ENCODE measurements around the gene HSD11B2.

HSD11B2 gene

DNA sequence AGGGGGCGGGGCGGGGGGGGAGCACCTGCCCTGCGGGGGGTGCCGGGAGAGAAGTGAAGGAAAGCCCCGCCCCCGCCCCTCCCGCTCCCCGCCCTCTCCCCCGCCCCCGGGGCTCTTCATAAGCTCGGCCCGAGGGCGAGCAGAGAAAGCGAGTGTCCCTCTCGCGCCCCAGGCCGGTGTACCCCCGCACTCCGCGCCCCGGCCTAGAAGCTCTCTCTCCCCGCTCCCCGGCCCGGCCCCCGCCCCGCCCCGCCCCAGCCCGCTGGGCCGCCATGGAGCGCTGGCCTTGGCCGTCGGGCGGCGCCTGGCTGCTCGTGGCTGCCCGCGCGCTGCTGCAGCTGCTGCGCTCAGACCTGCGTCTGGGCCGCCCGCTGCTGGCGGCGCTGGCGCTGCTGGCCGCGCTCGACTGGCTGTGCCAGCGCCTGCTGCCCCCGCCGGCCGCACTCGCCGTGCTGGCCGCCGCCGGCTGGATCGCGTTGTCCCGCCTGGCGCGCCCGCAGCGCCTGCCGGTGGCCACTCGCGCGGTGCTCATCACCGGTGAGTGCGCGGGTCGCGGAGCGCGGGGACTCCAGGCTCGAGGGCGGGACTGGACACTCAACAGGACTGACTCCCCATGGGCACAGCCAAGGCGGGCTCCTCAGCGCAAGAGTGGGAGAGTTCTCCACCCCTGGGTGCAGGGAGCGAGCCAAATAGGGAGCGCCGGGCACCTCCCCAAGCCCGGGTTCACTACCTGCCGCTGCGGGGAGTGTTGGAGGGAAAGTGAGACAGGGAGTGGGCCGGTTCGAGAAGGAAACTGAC is at the start of gene HSD11B2:
Gene HSD11B2 (plus strand): TSS at position 145 of the 798 bp plus-strand sequence. CDS start 128 bp downstream, at position 273.
- DNase-seq (ENCODE audit: low read depth): peak; percentile 35

DNA sequence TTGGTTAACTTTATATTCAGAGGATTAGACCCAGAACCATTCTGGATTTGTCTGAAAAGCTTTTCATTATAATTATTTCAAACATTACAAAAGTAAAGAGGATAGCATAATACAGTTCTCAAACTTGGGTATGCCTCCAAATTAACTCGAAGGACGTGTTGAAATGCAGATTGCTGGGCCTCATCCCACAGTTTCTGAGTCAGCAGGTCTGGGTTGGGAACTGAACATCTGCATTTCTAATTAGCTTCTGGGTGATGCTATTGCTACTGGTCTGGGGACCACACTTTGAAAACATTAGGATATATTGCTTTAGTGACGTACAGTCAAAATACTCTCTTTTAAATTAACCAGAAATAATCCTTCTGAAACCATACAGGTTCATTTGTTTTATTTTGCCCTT is 47.6 kb upstream of the HSD11B2 start:
- no peak for DNase-seq (ENCODE audit: low read depth)

DNA sequence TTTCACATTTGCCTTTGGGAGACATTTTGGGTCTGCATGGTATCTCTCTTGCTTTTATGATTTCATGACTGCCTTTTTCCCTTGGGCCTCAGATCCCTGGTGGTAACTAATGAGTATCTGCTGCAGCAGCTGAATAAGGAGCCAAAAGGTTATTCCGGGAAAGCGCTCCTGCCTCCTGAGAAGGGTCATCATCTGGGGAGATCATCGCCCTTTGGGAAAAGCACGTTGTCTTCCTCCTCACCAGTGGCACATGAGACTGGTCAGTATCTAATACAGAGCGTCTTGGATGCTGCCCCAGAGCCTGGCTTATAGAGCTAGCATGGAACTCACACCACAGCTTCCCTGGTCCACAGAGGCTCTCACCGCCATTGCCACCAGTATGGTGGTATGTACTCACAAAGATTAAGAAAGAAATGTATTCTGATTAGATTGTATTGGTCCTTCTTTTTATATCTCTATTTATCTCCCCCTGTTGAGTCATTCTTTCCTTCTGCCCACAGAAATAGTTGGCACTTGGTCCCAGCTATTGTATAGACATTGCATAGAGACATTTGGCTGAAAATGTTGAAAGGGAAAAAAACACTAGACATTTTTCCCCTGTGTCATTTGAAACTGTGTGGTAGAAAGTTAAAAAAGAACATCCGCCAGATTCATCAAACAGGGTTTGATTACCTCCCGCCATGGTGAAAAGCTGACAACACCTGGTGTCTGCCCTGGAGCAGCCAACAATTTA is 46.0 kb upstream of the HSD11B2 start:
- DNase-seq (ENCODE audit: low read depth): no peak

DNA sequence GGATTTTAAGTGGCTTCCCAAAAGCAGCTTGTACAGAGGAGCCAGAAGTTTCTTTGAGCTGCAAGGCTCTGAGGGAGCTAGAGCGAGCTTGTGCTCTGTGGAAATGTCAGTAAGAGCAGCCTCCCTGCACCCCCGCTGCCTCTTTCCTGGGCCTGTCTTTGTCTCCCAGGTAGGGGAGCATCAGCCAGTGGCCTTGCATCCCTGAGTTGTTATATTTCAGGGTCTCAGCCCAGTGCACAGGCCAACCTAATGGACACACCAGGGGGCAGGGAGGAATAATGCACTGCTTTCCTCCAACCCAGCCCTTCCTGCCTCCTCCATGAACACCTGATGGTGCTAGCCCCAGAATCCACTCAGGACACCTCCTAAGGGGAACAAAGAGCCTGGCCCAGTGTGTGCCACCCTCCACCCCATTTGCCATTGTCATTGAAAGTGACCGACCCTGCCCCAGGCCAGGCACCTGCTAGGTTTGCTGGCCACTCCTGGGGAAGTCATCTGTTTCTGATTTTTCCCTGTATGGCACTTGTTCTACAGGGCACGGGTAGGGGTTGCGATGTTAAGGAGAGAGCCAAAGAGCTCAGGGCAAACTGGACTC is 44.0 kb upstream of the HSD11B2 start:
- DNase-seq (ENCODE audit: low read depth): no peak

DNA sequence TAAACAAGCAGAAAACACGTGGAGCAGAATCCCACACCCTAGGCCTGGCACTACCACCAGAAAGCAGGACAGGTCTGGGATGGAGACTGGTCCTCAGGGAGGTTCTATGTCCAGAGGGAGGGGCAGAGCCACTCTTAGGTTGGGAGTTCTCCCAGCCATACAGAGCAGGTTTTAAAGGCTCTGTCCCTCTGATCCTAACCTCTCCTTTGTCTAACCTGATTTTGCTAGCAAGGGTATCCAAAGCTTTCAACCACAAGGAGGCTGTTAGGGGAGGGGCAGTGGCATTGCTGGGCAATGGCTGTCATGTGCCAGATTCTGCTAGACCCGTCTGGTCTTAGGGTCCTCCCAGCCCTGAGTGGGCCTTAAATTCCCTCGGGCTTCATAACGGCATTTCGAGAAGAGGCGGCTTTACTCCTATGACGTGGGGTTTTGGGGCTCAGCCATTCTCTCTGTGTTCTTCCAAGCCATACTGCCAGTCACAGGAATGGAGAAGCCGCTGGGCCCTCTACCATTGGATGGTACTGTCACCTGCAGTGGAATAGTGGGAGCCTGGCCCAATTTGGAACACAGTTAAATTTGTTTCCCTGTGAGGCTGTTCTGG is 43.3 kb upstream of the HSD11B2 start:
- DNase-seq (ENCODE audit: low read depth): no peak

DNA sequence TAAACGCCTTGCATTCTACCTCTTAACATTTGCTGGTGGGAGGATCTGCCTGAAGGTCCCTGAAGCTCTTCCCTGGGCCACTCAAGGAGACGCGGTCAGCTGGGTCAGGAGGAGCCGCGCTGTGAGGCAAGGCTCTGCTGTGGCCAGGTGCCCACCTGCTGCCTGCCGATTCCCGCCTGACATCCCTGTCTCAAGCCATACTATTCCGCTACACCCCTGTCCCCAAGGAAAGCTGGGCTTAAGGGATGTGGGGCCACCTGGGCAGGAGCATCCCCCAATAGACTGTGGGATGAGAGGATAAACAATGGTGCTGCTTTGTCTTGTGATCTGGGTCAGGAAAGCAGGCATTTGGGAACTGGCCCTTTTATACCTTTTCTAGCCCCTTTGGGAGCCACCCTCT is 42.7 kb upstream of the HSD11B2 start:
- no peak for DNase-seq (ENCODE audit: low read depth)

DNA sequence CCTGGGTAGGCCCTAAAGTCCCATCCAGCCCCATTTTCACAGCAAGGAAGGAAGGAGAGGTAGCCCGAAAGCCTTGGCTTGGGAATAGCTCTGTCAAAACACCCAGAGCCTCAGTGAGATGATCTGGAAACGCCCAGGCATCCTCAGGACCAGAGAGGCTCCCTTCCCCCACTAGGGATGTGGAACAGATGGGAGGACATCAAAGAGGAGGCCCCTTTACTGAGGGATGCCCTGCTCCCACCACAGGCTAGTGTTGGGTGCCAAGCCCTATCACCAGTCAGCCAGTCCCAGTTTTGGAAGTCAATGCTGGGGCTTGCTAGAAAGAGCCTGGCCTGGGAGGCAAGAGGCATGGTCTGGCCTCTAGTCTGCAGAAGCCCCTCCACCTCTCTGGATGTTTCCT is 42.3 kb upstream of the HSD11B2 start:
- no peak for DNase-seq (ENCODE audit: low read depth)

DNA sequence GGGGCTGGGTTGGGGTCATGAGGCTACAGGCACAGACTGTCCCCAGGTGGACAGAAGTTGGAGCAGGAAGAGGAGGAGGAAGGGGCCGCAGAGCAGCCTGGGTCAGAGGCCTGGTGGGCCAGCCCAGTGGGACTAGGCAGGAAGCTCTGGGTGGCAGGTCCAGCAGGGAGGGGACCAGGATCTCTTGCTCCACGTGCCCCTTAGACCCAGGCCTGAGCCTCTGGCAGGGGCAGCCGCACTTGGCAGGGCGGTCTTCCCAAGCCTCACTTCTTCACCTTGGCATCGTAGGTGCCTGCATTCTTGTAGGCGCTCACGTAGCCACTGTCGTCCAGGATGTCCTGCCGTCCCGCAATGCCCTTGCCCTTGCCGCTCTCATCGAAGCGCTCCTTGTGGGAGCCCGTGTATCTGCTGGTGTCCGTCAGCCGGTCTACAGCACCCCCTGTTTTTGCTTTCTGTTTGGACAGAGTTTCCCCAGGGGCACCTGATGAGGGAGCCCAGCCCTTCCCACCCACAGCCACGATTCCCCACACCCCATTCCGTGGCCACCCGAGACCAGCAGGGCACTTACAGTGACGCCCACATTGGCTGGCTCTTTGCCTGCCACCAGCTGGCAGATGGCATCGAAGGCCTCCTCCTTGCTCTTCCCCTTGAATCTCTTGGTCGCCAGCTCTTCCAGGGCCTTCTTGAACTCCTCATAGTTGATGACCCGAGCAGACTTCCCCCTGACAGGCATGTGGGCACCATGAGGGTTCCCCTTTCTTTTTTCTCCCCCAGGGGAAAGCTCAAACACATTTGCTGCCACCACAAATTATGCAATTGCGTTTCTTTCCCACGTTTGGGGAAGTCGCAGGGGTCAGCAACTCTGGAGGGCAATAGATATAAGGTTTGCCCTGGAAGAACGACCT is 40.8 kb upstream of the HSD11B2 start:
- DNase-seq (ENCODE audit: low read depth): no peak

DNA sequence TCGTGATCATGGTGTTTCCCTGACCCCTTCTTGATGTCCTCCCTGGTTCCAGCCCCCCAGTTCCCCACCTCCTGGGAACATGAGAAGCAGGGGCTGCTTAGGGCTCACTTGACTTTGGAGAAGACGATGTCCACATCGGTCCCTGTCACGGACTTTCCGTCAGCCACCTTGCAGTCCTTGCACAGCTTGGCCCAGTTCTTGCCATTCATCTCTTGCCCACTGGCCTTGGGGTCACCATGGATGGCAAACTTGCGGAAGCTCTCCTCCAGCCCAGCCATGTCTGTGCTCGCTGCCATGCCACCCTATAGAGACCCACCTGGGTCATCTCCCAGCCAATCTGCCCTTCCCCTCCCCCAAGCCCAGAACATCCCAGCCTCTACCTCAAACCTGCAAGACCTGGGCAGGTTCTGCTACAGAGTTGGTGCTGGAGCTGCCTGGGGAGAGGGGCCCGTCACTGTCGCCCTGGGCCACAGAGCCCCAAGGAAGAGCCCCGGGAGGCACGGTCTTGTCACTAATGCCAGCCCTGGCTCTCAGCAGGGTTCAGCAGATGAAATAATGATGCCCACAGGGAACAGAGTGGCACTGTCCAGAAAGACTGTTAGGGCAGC is 40.0 kb upstream of the HSD11B2 start:
- no peak for DNase-seq (ENCODE audit: low read depth)

DNA sequence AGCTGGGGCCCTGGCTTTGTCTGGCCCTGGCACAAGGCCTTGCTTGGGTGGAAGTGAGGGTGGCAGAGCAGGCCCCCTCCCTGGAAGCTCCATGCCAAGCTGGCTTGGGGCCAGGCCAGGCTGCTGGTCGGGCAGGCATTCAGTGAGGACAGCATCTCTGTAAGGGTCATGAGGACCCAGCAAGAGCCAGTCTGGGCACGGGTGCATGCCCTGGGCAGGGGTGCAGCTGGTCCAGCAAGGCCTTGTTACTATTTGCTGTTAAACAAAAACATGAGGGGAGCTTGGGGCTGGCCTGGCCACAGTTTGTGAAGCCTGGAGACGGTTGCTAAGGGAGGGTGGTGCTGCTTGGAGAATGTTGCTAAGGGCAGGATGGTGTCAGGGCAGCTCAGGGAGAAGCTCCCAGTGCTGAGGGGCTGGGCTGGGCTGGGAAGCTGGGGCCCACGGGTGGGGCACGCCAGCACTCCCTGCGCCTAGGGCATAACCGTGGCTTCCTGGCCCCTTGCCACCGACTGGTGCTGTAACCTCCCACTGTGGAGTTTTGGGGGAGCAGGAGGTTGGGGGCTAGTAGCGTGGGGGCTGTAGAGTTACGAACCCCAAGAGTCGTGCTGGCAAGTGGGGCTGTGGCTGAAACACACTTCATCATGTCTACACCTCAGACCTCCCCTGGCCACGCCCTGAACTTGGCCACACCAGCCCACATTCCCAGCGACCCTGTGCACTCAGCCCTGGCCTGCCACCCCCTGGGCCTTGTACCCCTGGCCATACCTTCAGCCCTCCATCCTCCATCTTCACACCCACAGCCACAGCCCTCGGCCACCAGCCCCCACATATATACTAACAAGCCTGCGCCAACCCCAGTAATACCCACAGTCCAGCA is 39.3 kb upstream of the HSD11B2 start:
- DNase-seq (ENCODE audit: low read depth): no peak

DNA sequence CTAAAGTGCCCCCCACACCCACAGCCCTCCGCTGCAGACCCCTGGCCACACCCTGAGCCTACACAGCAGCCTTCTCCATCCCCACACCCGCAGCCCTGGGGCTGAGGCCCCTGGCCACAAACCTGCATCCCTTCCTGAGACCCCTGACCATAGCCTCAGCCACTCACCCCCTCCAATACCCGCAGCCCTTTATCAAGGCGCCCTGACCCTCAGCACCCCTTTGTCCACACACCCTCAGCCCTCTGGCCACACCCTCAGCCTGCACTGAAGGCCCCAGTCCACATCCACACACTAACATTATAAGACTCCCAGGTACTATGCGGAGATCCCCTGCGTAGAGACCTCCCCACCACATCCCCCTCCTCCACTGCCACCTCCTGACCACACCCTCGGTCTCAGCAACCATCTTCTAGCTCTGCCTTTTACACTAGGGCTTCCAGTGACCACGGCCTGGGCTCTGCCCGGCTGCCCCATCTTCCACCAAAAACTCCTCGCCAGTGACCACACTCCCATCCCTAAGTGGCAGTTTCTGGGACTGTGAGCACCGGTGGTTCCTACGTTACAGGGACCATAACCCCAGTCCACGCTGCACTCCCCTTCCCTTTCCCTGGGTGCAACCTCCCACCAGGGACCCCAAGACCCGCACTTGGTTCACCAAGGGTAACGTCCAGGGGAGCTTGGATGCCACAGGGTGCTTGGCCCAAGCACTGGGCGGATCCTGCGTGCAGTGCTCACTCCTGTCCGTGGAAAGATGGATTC is 38.4 kb upstream of the HSD11B2 start:
- no peak for DNase-seq (ENCODE audit: low read depth)

DNA sequence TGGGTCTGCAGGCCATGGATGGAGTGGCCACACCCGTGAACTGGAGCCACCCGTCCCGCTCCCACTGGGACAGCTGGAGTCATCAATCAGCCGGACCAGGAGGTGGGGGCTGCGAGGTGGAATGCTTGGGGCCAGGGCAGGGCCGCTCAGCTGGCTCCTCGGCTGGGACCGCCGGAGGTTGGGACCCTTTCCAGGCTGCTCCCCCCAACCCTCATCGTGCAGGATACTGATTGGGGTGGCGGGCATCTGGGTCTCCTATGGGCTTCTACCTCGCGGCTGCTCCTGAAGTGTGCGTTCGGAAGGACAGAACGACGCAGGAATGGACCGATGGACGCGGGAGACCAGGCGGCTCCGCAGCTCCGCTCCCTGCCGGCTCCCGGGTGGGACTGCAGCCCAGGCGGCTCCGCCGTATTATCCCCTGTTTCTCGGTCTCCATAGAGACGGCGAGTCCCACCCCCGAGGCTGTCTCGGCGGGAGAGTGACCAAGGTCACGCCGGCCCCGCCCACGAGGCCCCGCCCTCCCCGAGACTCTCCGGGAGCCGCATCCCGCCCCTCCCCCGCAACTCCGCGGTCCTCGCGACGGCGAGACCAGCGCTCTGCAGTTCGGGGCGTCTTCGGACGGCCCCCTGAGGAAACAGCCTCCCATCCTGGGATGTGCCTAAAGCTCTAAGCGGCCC is 37.7 kb upstream of the HSD11B2 start, which contains the start of gene TPPP3:
Gene TPPP3 (minus strand): TSS at position 388 of the 677 bp plus-strand sequence. CDS start 2,387 bp downstream, outside the sequence.
- peak; percentile 80 for DNase-seq (ENCODE audit: low read depth)

DNA sequence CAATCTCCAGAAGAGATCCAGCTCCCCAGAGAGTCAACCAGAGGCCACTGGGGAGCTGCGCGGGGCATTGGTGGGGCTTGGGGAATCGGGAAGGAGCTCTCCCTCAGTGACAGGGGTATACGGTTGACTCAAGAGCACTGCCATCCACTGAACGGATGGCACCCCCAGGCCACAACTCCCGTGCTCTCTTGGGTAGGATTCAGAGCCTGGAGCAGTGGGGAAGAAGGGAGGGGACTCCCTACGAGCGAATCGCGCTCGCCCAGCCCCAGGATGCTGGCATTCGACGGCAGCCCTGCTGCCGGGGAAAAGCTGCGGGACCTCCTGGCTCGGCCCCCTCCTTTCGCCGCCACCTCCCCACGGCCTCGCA is 37.1 kb upstream of the HSD11B2 start:
- no peak for DNase-seq (ENCODE audit: low read depth)

DNA sequence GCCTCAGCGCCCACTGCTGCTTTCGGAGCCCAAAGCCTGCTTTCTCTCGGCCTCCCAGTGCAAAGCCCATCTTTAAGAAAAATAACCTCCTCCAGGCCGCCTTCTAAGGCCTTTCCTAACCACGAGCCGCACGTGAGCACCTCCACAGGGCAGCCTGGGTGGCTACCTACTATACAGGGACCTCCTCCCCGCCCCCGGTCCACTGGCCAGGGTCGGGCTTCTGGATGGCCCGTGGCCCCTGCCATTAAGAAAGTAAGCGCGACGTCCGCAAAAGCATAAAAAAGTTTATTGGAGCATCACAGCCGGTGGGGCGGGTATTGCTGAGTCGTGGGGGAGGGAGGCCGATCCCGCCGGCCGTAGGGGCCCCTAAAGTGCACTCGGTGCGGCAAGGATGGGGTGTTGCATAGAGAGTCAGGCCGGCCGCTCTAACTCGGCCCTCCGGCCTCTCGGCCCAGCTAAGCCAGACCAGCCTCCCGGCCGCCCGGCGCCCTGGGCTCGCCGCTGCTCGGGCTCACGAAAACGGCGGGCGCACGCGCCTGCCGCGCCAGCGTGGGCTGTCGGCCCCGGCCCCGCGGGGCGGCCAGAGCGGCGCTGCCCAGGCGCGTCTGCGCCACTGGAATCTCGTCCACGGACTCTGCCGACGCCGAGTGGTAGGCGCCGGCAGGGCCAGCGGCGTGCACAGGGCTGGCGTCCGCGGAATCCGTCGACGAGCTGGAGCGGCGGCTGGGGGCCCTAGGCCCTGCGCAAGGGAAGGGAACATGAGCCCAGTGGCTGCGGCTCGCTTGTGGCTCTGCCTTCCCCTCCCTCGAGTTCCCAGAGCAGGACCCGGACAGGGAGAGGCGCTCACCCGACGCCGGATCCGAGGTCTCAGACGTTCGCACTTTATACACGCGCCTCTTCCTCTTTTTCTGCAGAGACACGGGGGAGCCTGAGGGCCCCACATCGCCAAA is 36.5 kb upstream of the HSD11B2 start:
- DNase-seq (ENCODE audit: low read depth): no peak

DNA sequence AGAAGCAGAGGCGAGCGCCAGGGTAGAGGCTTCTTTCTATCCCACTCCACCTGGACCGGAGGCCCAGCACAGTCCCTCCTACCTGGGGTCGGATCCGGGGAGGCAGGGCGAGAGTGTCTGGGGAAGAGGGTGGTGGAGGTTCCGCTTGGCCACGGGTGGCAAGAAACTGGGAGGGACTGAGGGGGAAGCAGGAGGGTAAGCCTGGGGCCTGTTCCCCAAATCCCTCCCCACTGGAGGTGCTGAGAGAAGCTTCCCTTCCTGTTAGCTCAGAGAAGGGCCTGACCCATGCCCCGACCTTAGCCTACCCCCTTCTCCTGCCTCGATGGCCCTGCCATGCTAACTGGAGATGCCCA is 35.8 kb upstream of the HSD11B2 start:
- DNase-seq (ENCODE audit: low read depth): no peak

DNA sequence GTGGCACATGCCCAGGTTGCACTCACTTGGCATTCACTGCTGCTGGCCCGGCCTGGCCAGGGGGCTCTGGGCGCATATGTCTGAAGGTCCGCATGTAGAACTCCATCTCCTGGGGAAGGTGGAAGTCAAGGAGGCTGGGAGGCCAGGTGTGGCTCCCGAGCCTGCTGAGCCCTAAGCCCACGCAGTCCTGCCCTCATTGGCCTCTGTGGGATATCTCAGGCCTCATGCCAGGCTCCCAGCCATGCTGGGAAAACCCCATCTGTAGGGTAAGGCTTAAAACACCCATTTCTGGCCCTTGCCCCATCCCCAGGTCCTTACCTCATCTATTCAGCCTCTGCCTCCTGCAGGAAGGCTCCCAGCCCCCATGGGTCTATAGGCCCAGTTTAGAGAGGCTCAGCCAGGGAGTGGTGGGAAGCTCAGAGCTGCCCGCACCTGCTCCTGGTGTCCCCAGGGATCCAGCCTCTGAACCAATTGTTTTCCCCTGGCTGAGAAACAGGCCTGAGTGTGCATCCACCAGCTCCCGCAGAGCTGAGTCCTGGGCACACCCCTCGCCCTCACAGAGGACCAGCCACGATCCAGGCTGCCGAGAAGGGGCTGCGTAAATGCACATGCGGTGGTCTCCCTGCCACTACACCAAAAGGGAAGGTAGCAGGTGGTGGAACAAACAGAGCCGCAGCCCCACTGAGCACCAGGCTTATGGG is 35.3 kb upstream of the HSD11B2 start:
- peak; percentile 20 for DNase-seq (ENCODE audit: low read depth)
